Activated naive CD4-positive, alpha-beta T cell treated with Interleukin-2 at 50 U/mL for 16 hours (primary cell): ENCODE measurements around the gene ARG2.
"Not testable (repeated sequence)": the region's sequence is repeated elsewhere in the genome, so short reads cannot be mapped to it uniquely, and the experiment has no call there.

Experiments
- DNase-seq: peaks from one replicate; pipeline ENCODE4 v3.0.0-alpha.2; 2020

ARG2 gene

GRCh38 chr14:67586369-67586768 lies 33.4 kb upstream of the ARG2 start:
- no peak for DNase-seq

- DNase-seq = no peak
These were observed 30.4 kb upstream of the ARG2 start for GRCh38 chr14:67589204-67589770.

GRCh38 chr14:67593650-67594049 lies 26.1 kb upstream of the ARG2 start:
- DNase-seq = not testable (repeated sequence)

GRCh38 chr14:67595392-67595791 lies 24.3 kb upstream of the ARG2 start:
- DNase-seq = no peak

GRCh38 chr14:67599698-67600561 lies 19.8 kb upstream of the ARG2 start, which contains the start of gene PIGH:
PIGH (minus strand) TSS chr14:67600268; CDS start chr14:67600203, 65 bp downstream.
- peak; percentile 97 for DNase-seq

GRCh38 chr14:67600562-67600974 lies 19.2 kb upstream of the ARG2 start:
- not testable (repeated sequence) for DNase-seq

GRCh38 chr14:67602076-67602475 lies 17.6 kb upstream of the ARG2 start:
- DNase-seq = no peak

- DNase-seq = no peak
These were observed 16.6 kb upstream of the ARG2 start for GRCh38 chr14:67602995-67603545.

- DNase-seq = no peak
These were observed 12.1 kb upstream of the ARG2 start for GRCh38 chr14:67607646-67608045.

- DNase-seq = no peak
These were observed 9.9 kb upstream of the ARG2 start for GRCh38 chr14:67609642-67610310.

- DNase-seq = no peak
These were observed 9.2 kb upstream of the ARG2 start for GRCh38 chr14:67610491-67610890.

GRCh38 chr14:67618617-67619063 lies 1.1 kb upstream of the ARG2 start:
- DNase-seq = no peak

GRCh38 chr14:67620217-67620785 lies 581 bp downstream of the ARG2 start:
- no peak for DNase-seq

GRCh38 chr14:67622675-67623074 lies 3.0 kb downstream of the ARG2 start:
- no peak for DNase-seq

- DNase-seq = no peak
These were observed 3.4 kb downstream of the ARG2 start for GRCh38 chr14:67623114-67623513.

- not testable (repeated sequence) for DNase-seq
These were observed 6.4 kb downstream of the ARG2 start for GRCh38 chr14:67626131-67626530.

- no peak for DNase-seq
These were observed 7.8 kb downstream of the ARG2 start for GRCh38 chr14:67627519-67627918.

- DNase-seq = no peak
These were observed 10.5 kb downstream of the ARG2 start for GRCh38 chr14:67630186-67630585.

GRCh38 chr14:67630938-67631337 lies 11.2 kb downstream of the ARG2 start:
- DNase-seq = no peak

- no peak for DNase-seq
These were observed 13.9 kb downstream of the ARG2 start for GRCh38 chr14:67633451-67634147.

- no peak for DNase-seq
These were observed 16.7 kb downstream of the ARG2 start for GRCh38 chr14:67636361-67636919.

GRCh38 chr14:67638642-67639041 lies 18.9 kb downstream of the ARG2 start:
- DNase-seq = no peak
